DOHH2 (cell line): ENCODE data around the gene DMRT1.

ENCODE experiments used
- H3F3A ChIP-seq: fragments of 200-600 bp; sonication (generic), shearing (Covaris generic); 2 replicates; pipeline ENCODE4 v1.6.0; 2016; ENCODE audit warnings: antibody characterized with exemption, mild to moderate bottlenecking; ENCODE audit not compliant: control insufficient read depth, insufficient read depth
- H3K27ac ChIP-seq: fragments of 200-600 bp; sonication (generic); 2 replicates; pipeline ENCODE4 v1.5.1; 2014; ENCODE audit warnings: low read depth, mild to moderate bottlenecking, low read length, moderate library complexity
- H3K27me3 ChIP-seq: fragments of 200-600 bp; sonication (generic); 2 replicates; pipeline ENCODE4 v1.6.1; 2014; ENCODE audit warnings: mild to moderate bottlenecking, low read length, mixed read lengths; ENCODE audit not compliant: control insufficient read depth
- H3K36me3 ChIP-seq: fragments of 200-600 bp; sonication (generic); 2 replicates; pipeline ENCODE4 v1.6.1; 2014; ENCODE audit warnings: mild to moderate bottlenecking, low read length, moderate library complexity, mixed read lengths; ENCODE audit not compliant: control insufficient read depth
- H3K4me1 ChIP-seq: fragments of 200-600 bp; sonication (generic); 2 replicates; pipeline ENCODE4 v1.6.1; 2014; ENCODE audit warnings: mild to moderate bottlenecking, low read length, mixed read lengths; ENCODE audit not compliant: control insufficient read depth
- H3K4me2 ChIP-seq: fragments of 200-600 bp; sonication (generic); 2 replicates; pipeline ENCODE4 v1.6.0; 2014; ENCODE audit warnings: mild to moderate bottlenecking, low read length, moderate library complexity
- H3K4me3 ChIP-seq: fragments of 200-600 bp; sonication (generic); 2 replicates; pipeline ENCODE4 v1.5.1; 2014; ENCODE audit warnings: mild to moderate bottlenecking, low read length, mixed read lengths
- H3K79me2 ChIP-seq: fragments of 200-600 bp; sonication (generic); 2 replicates; pipeline ENCODE4 v1.6.1; 2014; ENCODE audit warnings: mild to moderate bottlenecking, low read length, mixed read lengths; ENCODE audit not compliant: control insufficient read depth
- H3K9me2 ChIP-seq: fragments of 200-600 bp; sonication (generic); replicated peaks from 2 replicates; pipeline ENCODE4 v1.6.1; 2014; ENCODE audit warnings: mild to moderate bottlenecking, low read length, mixed read lengths; ENCODE audit not compliant: control insufficient read depth
- H3K9me3 ChIP-seq: fragments of 200-600 bp; sonication (generic); 2 replicates; pipeline ENCODE4 v1.6.1; 2014; ENCODE audit warnings: antibody characterized with exemption, low read length, mixed read lengths; ENCODE audit not compliant: control insufficient read depth, insufficient read depth
- H4K20me1 ChIP-seq: fragments of 200-600 bp; sonication (generic); 2 replicates; pipeline ENCODE4 v1.6.0; 2014; ENCODE audit warnings: low read depth, mild to moderate bottlenecking, antibody characterized with exemption, low read length, moderate library complexity; ENCODE audit not compliant: control insufficient read depth, insufficient read depth
- EZH2phosphoT487 ChIP-seq: fragments of 200-600 bp; sonication (generic); IDR thresholded peaks from 2 replicates; pipeline ENCODE4 v1.6.1; 2017; ENCODE audit warnings: borderline replicate concordance, mild to moderate bottlenecking, antibody characterized with exemption, low read length, moderate library complexity, mixed read lengths
- TF ChIP-seq, protein P1 (sequence below): fragments of 200-600 bp; sonication (generic); IDR thresholded peaks from one replicate; pipeline ENCODE4 v1.5.1; 2014; ENCODE audit warnings: antibody characterized with exemption, mild to moderate bottlenecking, low read depth, low read length; ENCODE audit not compliant: poor library complexity, severe bottlenecking

DMRT1 gene

DNA sequence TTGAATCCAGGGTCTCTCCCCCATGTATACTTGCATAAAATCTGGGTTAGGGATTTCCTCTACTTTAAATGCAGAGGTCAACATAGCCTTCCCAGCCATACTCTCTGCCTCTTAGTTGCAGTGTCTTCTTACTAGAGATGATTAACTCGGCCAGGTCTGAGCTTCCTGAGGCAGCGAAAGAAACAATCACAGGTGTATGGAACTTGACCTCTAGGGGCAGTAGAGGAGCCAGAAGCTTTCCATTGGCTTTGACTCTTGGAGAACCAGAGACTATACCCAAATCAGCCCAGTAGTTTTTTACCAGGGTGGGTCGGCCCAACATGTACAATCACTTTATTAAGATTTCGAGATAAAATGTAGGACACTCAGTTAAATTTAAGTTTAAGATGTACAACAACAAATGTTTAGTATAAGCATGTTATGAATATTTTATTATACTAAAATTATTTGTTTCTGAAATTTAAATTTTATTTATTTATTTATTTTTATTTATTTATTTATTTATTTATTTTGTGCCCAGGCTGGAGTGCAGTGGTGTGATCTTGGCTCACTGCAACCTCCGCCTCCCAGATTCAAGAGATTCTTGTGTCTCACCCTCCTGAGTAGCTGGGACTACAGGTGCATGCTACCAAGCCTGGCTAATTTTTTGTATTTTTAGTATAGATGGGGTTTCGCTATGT is 87.0 kb downstream of the DMRT1 start:
- no peaks in the 10 kb centered on the region for H3K79me2 ChIP-seq
- peaks cover 2% of the 10 kb centered on the region; the same call in 1 of the 2 replicates for H3K27me3 ChIP-seq
- H4K20me1 ChIP-seq, result no peaks in the 10 kb centered on the region
- no peaks in the 10 kb centered on the region for H3K9me2 ChIP-seq
- H3K4me1 ChIP-seq, result no peaks in the 10 kb centered on the region
- H3K4me3 ChIP-seq, result no peak overlapping the region
- no peak overlapping the region for H3K27ac ChIP-seq
- no peaks in the 10 kb centered on the region for H3K36me3 ChIP-seq
- no peak overlapping the region for H3K4me2 ChIP-seq
- TF ChIP-seq EZH2phosphoT487, result no peak
- TF ChIP-seq, protein P1, sequence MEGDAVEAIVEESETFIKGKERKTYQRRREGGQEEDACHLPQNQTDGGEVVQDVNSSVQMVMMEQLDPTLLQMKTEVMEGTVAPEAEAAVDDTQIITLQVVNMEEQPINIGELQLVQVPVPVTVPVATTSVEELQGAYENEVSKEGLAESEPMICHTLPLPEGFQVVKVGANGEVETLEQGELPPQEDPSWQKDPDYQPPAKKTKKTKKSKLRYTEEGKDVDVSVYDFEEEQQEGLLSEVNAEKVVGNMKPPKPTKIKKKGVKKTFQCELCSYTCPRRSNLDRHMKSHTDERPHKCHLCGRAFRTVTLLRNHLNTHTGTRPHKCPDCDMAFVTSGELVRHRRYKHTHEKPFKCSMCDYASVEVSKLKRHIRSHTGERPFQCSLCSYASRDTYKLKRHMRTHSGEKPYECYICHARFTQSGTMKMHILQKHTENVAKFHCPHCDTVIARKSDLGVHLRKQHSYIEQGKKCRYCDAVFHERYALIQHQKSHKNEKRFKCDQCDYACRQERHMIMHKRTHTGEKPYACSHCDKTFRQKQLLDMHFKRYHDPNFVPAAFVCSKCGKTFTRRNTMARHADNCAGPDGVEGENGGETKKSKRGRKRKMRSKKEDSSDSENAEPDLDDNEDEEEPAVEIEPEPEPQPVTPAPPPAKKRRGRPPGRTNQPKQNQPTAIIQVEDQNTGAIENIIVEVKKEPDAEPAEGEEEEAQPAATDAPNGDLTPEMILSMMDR, result peak; percentile 65
- no peaks in the 10 kb centered on the region for H3F3A ChIP-seq
- no peaks in the 10 kb centered on the region for H3K9me3 ChIP-seq

DNA sequence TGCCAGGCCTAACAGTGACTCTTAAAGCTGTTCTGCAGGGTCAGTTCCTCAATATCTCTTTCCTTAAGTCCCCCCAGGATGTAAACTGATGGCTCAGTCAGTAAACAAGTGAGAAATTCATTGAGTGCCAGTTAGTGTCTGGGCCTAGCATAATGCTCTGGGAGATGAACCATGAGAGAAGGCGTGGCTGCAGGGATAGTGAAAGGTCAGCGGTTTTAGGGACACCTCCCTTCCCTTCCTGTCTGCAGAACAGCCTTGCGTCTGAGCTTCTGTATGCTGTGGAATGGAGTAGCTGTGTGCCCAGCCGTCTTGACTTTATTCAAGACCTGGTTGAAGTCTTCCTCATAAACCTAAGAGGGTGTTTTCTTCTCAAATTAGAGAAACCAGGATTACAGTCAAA is 88.2 kb downstream of the DMRT1 start:
- H3F3A ChIP-seq, result no peaks in the 10 kb centered on the region
- H3K9me2 ChIP-seq, result no peaks in the 10 kb centered on the region
- no peaks in the 10 kb centered on the region for H3K79me2 ChIP-seq
- TF ChIP-seq, protein P1, result no peak
- no peak for TF ChIP-seq EZH2phosphoT487
- H3K4me2 ChIP-seq, result no peak overlapping the region
- no peaks in the 10 kb centered on the region for H3K4me1 ChIP-seq
- H3K36me3 ChIP-seq, result no peaks in the 10 kb centered on the region
- no peak overlapping the region for H3K4me3 ChIP-seq
- H3K27me3 ChIP-seq, result peaks cover 11% of the 10 kb centered on the region
- H4K20me1 ChIP-seq, result no peaks in the 10 kb centered on the region
- no peaks in the 10 kb centered on the region for H3K9me3 ChIP-seq
- H3K27ac ChIP-seq, result no peak overlapping the region

- H3F3A ChIP-seq, result no peaks in the 10 kb centered on the region
- H3K79me2 ChIP-seq, result no peaks in the 10 kb centered on the region
- H3K27me3 ChIP-seq, result peaks cover 30% of the 10 kb centered on the region
- H3K4me3 ChIP-seq, result no peak overlapping the region
- no peak overlapping the region for H3K4me2 ChIP-seq
- H3K9me3 ChIP-seq, result no peaks in the 10 kb centered on the region
- H3K4me1 ChIP-seq, result no peaks in the 10 kb centered on the region
- H4K20me1 ChIP-seq, result no peaks in the 10 kb centered on the region
- no peak overlapping the region for H3K27ac ChIP-seq
- H3K9me2 ChIP-seq, result no peaks in the 10 kb centered on the region
- no peaks in the 10 kb centered on the region for H3K36me3 ChIP-seq
- TF ChIP-seq, protein P1, result no peak
- no peak for TF ChIP-seq EZH2phosphoT487
Observed at GRCh38 chr9:933356-933755, 91.9 kb downstream of the DMRT1 start.
